K562 (cell line): ENCODE data around the gene ZNF691. TPM values are rescaled to one million over a fixed set of nuclear protein-coding genes. Genes with fewer than 3 reads are reported as not detected.
A peak's percentile ranks its signal among the peaks of the same experiment; 100 is the strongest.

Source experiments
- ATAC-seq: fragments of 200-7000 bp; cut with Tn5 transposase; 3 replicates; pipeline ENCODE4 v1.9.1; 2020; ENCODE audit warnings: moderate library complexity
- BruUV-seq: library from RNA; stranded (reverse); fragments of 400-500 nt; replicated peaks from 2 replicates; lab custom pipeline; 2021; lab: Mats Ljungman, UMichigan
- CTCF ChIA-PET: fragments of 300-600 bp; formaldehyde crosslinking; extraction: SDS; loops from one replicate; lab custom pipeline; 2021; ENCODE audit warnings: low intra/inter-chr PET ratio; lab: Yijun Ruan, JAX
- POLR2A ChIA-PET: fragments of 300-600, 350-650 bp; sonication (Branson Sonifier 250); formaldehyde crosslinking; extraction: SDS; loops from one replicate; lab custom pipeline; 2021; ENCODE audit warnings: antibody characterized with exemption, inconsistent platforms; lab: Yijun Ruan, JAX
- DNase-seq, 4 experiments: peaks; one replicate each; pipeline versions ENCODE4 v3.0.0 to v3.0.0-alpha.2; 2011 to 2018; ENCODE audit warnings: low spot score in 3 of 4, mixed read lengths in 3 of 4; ENCODE audit errors: extremely low read depth in 1 of 4
- FAIRE-seq: peaks from 2 replicates; lab custom pipeline; 2011; peaks lifted over from hg19 to GRCh38; lab: Jason Lieb, UNC
- H2AFZ ChIP-seq: 2 replicates; pipeline ENCODE4 v1.6.0; 2011; ENCODE audit warnings: low read depth, low read length, control low read depth, inconsistent platforms
- H3K27ac ChIP-seq: fragments of 200-600 bp; 3 replicates; pipeline ENCODE4 v1.8.0; 2011; ENCODE audit warnings: low read depth, mild to moderate bottlenecking, control low read depth, inconsistent platforms, low read length, moderate library complexity, mixed read lengths; ENCODE audit errors: extremely low read depth
- H3K27me3 ChIP-seq, 2 experiments: fragments of 300-600 bp in 1 of 2; 2 replicates in 1 of 2; 3 replicates in 1 of 2; pipeline versions ENCODE4 v1.6.0 to v1.8.0; 2011; ENCODE audit warnings: inconsistent platforms in 2 of 2, low read length in 2 of 2, mild to moderate bottlenecking in 1 of 2, mixed read lengths in 1 of 2, moderate library complexity in 1 of 2; ENCODE audit not compliant: control insufficient read depth in 2 of 2, insufficient read depth in 2 of 2
- H3K36me3 ChIP-seq: fragments of 300-600 bp; 3 replicates; pipeline ENCODE4 v1.8.0; 2011; ENCODE audit warnings: mild to moderate bottlenecking, low read length, inconsistent platforms; ENCODE audit not compliant: control insufficient read depth, insufficient read depth
- H3K4me1 ChIP-seq, 2 experiments: fragments of 200-600 bp in 1 of 2; replicated peaks in 1 of 2; 2 replicates in 1 of 2; 3 replicates in 1 of 2; pipeline versions ENCODE4 v1.5.1 to v1.8.0; 2011; ENCODE audit warnings: inconsistent platforms in 2 of 2, low read length in 2 of 2, mild to moderate bottlenecking in 1 of 2, mixed read lengths in 1 of 2, moderate library complexity in 1 of 2; ENCODE audit not compliant: control insufficient read depth in 2 of 2, insufficient read depth in 2 of 2
- H3K4me2 ChIP-seq: 2 replicates; pipeline ENCODE4 v1.6.1; 2011; ENCODE audit warnings: low read length, control low read depth, inconsistent platforms, mixed read lengths; ENCODE audit not compliant: insufficient read depth
- H3K4me3 ChIP-seq: fragments of 200-600 bp; sonication (generic), shearing (Covaris generic); 2 replicates; pipeline ENCODE4 v1.5.1; 2016; ENCODE audit warnings: control low read depth, inconsistent platforms
- H3K79me2 ChIP-seq: fragments of 200-600 bp; 3 replicates; pipeline ENCODE4 v1.8.0; 2011; ENCODE audit warnings: low read length, inconsistent platforms; ENCODE audit not compliant: control insufficient read depth, insufficient read depth
- H3K9ac ChIP-seq, 2 experiments: 2 replicates each; pipeline versions ENCODE4 v1.6.0 to v1.6.1; 2011; ENCODE audit warnings: low read depth in 2 of 2, low read length in 2 of 2, control low read depth in 1 of 2, inconsistent platforms in 1 of 2, mild to moderate bottlenecking in 1 of 2, mixed read lengths in 1 of 2; ENCODE audit not compliant: insufficient read depth in 1 of 2
- H3K9me1 ChIP-seq: one replicate; pipeline ENCODE4 v1.6.0; 2011; ENCODE audit warnings: inconsistent platforms, mild to moderate bottlenecking, low read length, moderate library complexity; ENCODE audit not compliant: control insufficient read depth, insufficient read depth
- H3K9me3 ChIP-seq: replicated peaks from 2 replicates; pipeline ENCODE4 v1.5.1; 2011; ENCODE audit warnings: low read depth, low read length, inconsistent platforms; ENCODE audit not compliant: control insufficient read depth, insufficient read depth
- H4K20me1 ChIP-seq: replicated peaks from 2 replicates; pipeline ENCODE4 v1.6.1; 2011; ENCODE audit warnings: low read length, inconsistent platforms, mixed read lengths; ENCODE audit not compliant: control insufficient read depth, insufficient read depth
- ARID1B ChIP-seq: fragments of 450-650 bp; IDR thresholded peaks from 2 replicates; pipeline ENCODE4 v1.6.1; 2016; ENCODE audit warnings: antibody characterized with exemption, mild to moderate bottlenecking, inconsistent platforms
- CBFA2T2 ChIP-seq: fragments of 450-650 bp; conservative IDR thresholded peaks from 2 replicates; pipeline ENCODE4 v1.6.1; 2017; ENCODE audit warnings: mild to moderate bottlenecking
- CBFA2T3 ChIP-seq: fragments of 450-650 bp; IDR thresholded peaks from 2 replicates; pipeline ENCODE4 v1.6.1; 2017
- ELF1 ChIP-seq: fragments of 200-800 bp; sonication (Bioruptor generic); IDR thresholded peaks from 2 replicates; pipeline ENCODE4 v1.6.1; 2016; ENCODE audit warnings: missing genetic modification characterization, missing compliant biosample characterization
- GATA2 ChIP-seq: sonication (generic); formaldehyde crosslinking; IDR thresholded peaks from 2 replicates; pipeline ENCODE4 v1.4.0; 2020; ENCODE audit warnings: mild to moderate bottlenecking, missing genetic modification reagents
- HLTF ChIP-seq: fragments of 450-650 bp; IDR thresholded peaks from 2 replicates; pipeline ENCODE4 v1.6.1; 2016
- KDM1A ChIP-seq, 2 experiments: fragments of 450-650 bp; IDR thresholded peaks; 2 replicates each; pipeline ENCODE4 v1.6.1; 2016; ENCODE audit warnings: mild to moderate bottlenecking in 2 of 2
- KLF13 ChIP-seq: fragments of 450-650 bp; IDR thresholded peaks from 2 replicates; pipeline ENCODE4 v1.6.1; 2016; ENCODE audit warnings: missing genetic modification characterization, low read depth, mild to moderate bottlenecking, missing compliant biosample characterization, moderate library complexity, borderline replicate concordance
- LCOR ChIP-seq: sonication (generic); formaldehyde crosslinking; IDR thresholded peaks from 2 replicates; pipeline ENCODE4 v1.8.0; 2022; ENCODE audit warnings: mild to moderate bottlenecking, missing genetic modification reagents
- NCOR1 ChIP-seq: fragments of 450-650 bp; IDR thresholded peaks from 2 replicates; pipeline ENCODE4 v1.6.1; 2016; ENCODE audit warnings: mild to moderate bottlenecking, moderate library complexity
- NR3C1 ChIP-seq: sonication (generic); formaldehyde crosslinking; IDR thresholded peaks from 2 replicates; pipeline ENCODE4 v1.8.1; 2022; ENCODE audit warnings: missing genetic modification reagents
- PHB2 ChIP-seq: fragments of 450-650 bp; IDR thresholded peaks from 2 replicates; pipeline ENCODE4 v1.6.1; 2017; ENCODE audit warnings: low read depth
- POLR2AphosphoS5 ChIP-seq: IDR thresholded peaks from 2 replicates; pipeline ENCODE4 v1.6.1; 2011; ENCODE audit warnings: mild to moderate bottlenecking, low read depth, low read length, moderate library complexity; ENCODE audit not compliant: control insufficient read depth, insufficient read depth
- PREB ChIP-seq: sonication (generic); formaldehyde crosslinking; IDR thresholded peaks from 2 replicates; pipeline ENCODE4 v1.8.1; 2023; ENCODE audit warnings: mild to moderate bottlenecking, missing genetic modification reagents
- PYGO2 ChIP-seq: fragments of 450-650 bp; IDR thresholded peaks from 2 replicates; pipeline ENCODE4 v1.6.1; 2016; ENCODE audit warnings: mild to moderate bottlenecking, missing genetic modification characterization, moderate library complexity, missing compliant biosample characterization
- RFX5 ChIP-seq: IDR thresholded peaks from 2 replicates; pipeline ENCODE4 v1.6.1; 2011; ENCODE audit warnings: low read depth, mild to moderate bottlenecking, improper control_type of control experiment, low read length
- RNF219 ChIP-seq: fragments of 250-450 bp; sonication (Bioruptor Pico); IDR thresholded peaks from 2 replicates; pipeline ENCODE4 v1.5.0; 2022; ENCODE audit warnings: mild to moderate bottlenecking
- SRSF3 ChIP-seq: fragments of 200-400 bp; formaldehyde crosslinking; IDR thresholded peaks from 2 replicates; pipeline ENCODE4 v1.6.1; 2016; ENCODE audit warnings: mild to moderate bottlenecking, low read length, moderate library complexity; ENCODE audit not compliant: insufficient read depth
- TAL1 ChIP-seq: fragments of 450-650 bp; IDR thresholded peaks from 2 replicates; pipeline ENCODE4 v1.6.1; 2016; ENCODE audit warnings: mild to moderate bottlenecking
- TBL1XR1 ChIP-seq, 2 experiments: IDR thresholded peaks; 2 replicates each; pipeline ENCODE4 v1.6.1; 2012; ENCODE audit warnings: improper control_type of control experiment in 2 of 2, low read length in 2 of 2, mild to moderate bottlenecking in 1 of 2
- TCF3 ChIP-seq: sonication (generic); formaldehyde crosslinking; IDR thresholded peaks from 2 replicates; pipeline ENCODE4 v1.4.0; 2020; ENCODE audit warnings: mild to moderate bottlenecking, missing genetic modification reagents
- ZEB2 ChIP-seq: fragments of 450-650 bp; IDR thresholded peaks from 2 replicates; pipeline ENCODE4 v1.6.1; 2016
- ZNF384 ChIP-seq: IDR thresholded peaks from 2 replicates; pipeline ENCODE4 v1.6.1; 2012; ENCODE audit warnings: low read depth, low read length, improper control_type of control experiment
- in situ Hi-C: fragments of 300-500 bp; cut with MboI; formaldehyde crosslinking; loops from 4 replicates; pipeline ENCODE4 v1.15.0; 2018; ENCODE audit warnings: inconsistent platforms, mixed read lengths
- intact Hi-C: fragments of 100-400 bp; cut with micrococcal nuclease; formaldehyde crosslinking; loops from 2 replicates; pipeline ENCODE4 v1.14.2; 2022
- polyA plus RNA-seq, 8 experiments: library from polyadenylated mRNA; depleted of rRNA in 4 of 8; stranded (reverse) in 5 of 8; unstranded in 3 of 8; fragments of >200 nt; fragmentation: Nextera tagmentation in 2 of 8; fragmentation: Illumina TruSeq in 1 of 8; extraction: Ambion mirVana in 2 of 8; extraction: Trizol in 1 of 8; gene quantifications; 2 replicates each; pipeline versions ENCODE4 v1.2.1 to v1.2.3, GENCODE V29; 2011 to 2014; ENCODE audit warnings: inconsistent platforms in 1 of 8, missing spikeins in 1 of 8
- total RNA-seq, 7 experiments: library from RNA; depleted of rRNA in 6 of 7; stranded (reverse); fragments of >200 nt in 6 of 7; fragmentation: Illumina TruSeq in 2 of 7; extraction: Trizol in 2 of 7; gene quantifications; 2 replicates each; pipeline versions ENCODE4 v1.2.1 to v1.2.3, GENCODE V29; 2011 to 2021; ENCODE audit warnings: low replicate concordance in 1 of 7

ZNF691 gene
- total and polyA plus RNA-seq, 9 of the 15 experiments (the other 6 are each of a cell fraction or from before 2014, with no cell fraction given): 10.7 to 30.4 (median 14.8) TPM

DNA sequence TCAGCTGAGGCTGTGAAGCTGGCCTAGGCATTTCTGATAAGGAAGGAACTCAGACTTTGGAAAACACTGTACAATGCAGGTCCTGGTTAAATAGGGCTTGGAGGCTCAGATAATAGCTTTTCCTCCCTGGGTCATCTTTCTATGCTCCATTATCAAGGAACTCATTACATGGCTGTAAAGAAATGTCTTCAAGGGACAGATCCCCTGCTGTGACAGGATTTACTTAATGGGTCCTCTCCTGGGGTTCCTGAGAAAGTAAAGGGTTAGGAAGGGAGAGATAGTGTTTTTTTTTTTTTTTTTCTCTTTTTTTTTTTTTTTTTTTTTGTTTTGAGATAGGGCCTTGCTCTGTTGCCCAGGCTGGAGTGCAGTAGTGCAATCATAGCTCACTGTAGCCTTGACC lies 15.1 kb upstream of the ZNF691 start:
- peak overlapping the region; percentile 27; the same call in 2 of the 3 replicates for H3K27ac ChIP-seq
- peaks cover 31 to 41% of the 10 kb centered on the region in 2 experiments; a peak in 4 of 5 replicates for H3K4me1 ChIP-seq
- intact Hi-C loops: no loop called here
- in situ Hi-C loops: no loop called here
- H3K4me2 ChIP-seq: peak overlapping the region; percentile 21; the same call in 1 of the 2 replicates
- H3K9ac ChIP-seq: peak overlapping the region in 1 of 2 experiments; percentile 53; a peak in 1 of 4 replicates
- peaks cover 65% of the 10 kb centered on the region for H3K36me3 ChIP-seq
- no TSS peak for BruUV-seq
- DNase-seq: peak in 3 of 4 experiments; percentile 38 to 90 (median 76)
- ChIA-PET CTCF (no interaction called here), POLR2A (interaction anchor here (0.6 to 10.7 kb wide), 9 partner anchors 10 to 124 kb away, joined by 3 to 94 read pairs (median 4); partner anchors contain the start of gene ZNF691)
- H3K27me3 ChIP-seq: no peaks in the 10 kb centered on the region
- H3K79me2 ChIP-seq: peaks cover 65% of the 10 kb centered on the region
- H3K4me3 ChIP-seq: no peak overlapping the region
- peak; percentile 56 for FAIRE-seq
- H3K9me1 ChIP-seq: peaks cover 11% of the 10 kb centered on the region
- H4K20me1 ChIP-seq: peaks cover 6% of the 10 kb centered on the region
- peak; percentile 21 for ATAC-seq
- no peak overlapping the region for H2AFZ ChIP-seq
- no peaks in the 10 kb centered on the region for H3K9me3 ChIP-seq
- TF ChIP-seq CBFA2T3 (peak; percentile 89), RNF219 (CRISPR knock-in tag) (no peak), PHB2 (peak; percentile 32; the same call in 1 of the 2 replicates), PREB (CRISPR knock-in tag) (no peak), TBL1XR1 (IDR thresholded peaks at IDR 0.05; ENCODE audit: low read length in 2 of 2) (peak in 1 of 2 experiments; percentile 43; a peak in 1 of 4 replicates), KLF13 (tag) (no peak), SRSF3 (no peak), NR3C1 (CRISPR knock-in tag) (no peak), ZEB2 (no peak), NCOR1 (peak; percentile 48; the same call in 1 of the 2 replicates), TAL1 (peak; percentile 15; the same call in 1 of the 2 replicates), CBFA2T2 (peak; percentile 76), GATA2 (0 out of 2 replicates have a peak, but pooled peaks have one; percentile 28), TCF3 (CRISPR knock-in tag) (peak; percentile 59), ELF1 (tag) (no peak), ARID1B (peak; percentile 65; the same call in 1 of the 2 replicates), KDM1A (IDR thresholded peaks at IDR 0.05) (peak; percentile 22 to 52; a peak in 2 of 4 replicates), RFX5 (no peak), ZNF384 (peak; percentile 76), POLR2AphosphoS5 (peak; percentile 21; the same call in 1 of the 2 replicates), HLTF (no peak), PYGO2 (tag) (no peak), LCOR (no peak)
